Keratinocyte (primary cell): ENCODE results near the gene TBC1D19.

ENCODE experiments used
- CTCF ChIP-seq, 3 experiments: IDR thresholded peaks in 1 of 3; conservative IDR thresholded peaks in 1 of 3; optimal IDR thresholded peaks in 1 of 3; 2 replicates in 2 of 3; 3 replicates in 1 of 3; pipeline versions ENCODE3 to v1.5.1; 2011; ENCODE audit warnings: low read length in 3 of 3, mild to moderate bottlenecking in 3 of 3, moderate library complexity in 2 of 3, control low read depth in 1 of 3, inconsistent platforms in 1 of 3; ENCODE audit not compliant: insufficient read depth in 2 of 3; ENCODE audit errors: extremely low read depth in 1 of 3
- EZH2 ChIP-seq: IDR thresholded peaks from one replicate; pipeline ENCODE4 v1.6.1; 2012; ENCODE audit warnings: inconsistent platforms, mild to moderate bottlenecking, low read length, moderate library complexity

- TF ChIP-seq CTCF (optimal IDR thresholded peaks at IDR 0.05 in 1 of 3, IDR thresholded peaks at IDR 0.05 in 1 of 3, conservative IDR thresholded peaks at IDR 0.05 in 1 of 3; ENCODE audit: extremely low read depth in 1 of 3, insufficient read depth in 2 of 3, low read length in 3 of 3), result no peak
- TF ChIP-seq EZH2, result no peak
Observed at GRCh38 chr4:26731351-26732035, 147.6 kb downstream of the TBC1D19 start.
